Activated T-helper 2 cell treated with anti-CD3 and anti-CD28 coated beads, Interferon-gamma antibody, Interleukin-2, Interleukin-4, amounts not matched to agents 10 μg/mL and 5 μg/mL and 100 μg/mL, durations not matched to agents 14 hours and 24 hours and 36 hours (primary cell): ENCODE measurements around the gene NUP98. TPM values are rescaled to one million over a fixed set of nuclear protein-coding genes. Genes with fewer than 3 reads are reported as not detected.
"Not testable (repeated sequence)": the region's sequence is repeated elsewhere in the genome, so short reads cannot be mapped to it uniquely, and the experiment has no call there.

Experiments
- DNase-seq: peaks from one replicate; pipeline ENCODE4 v3.0.0; 2021; ENCODE audit warnings: low spot score
- H3K27ac Mint-ChIP-seq: one replicate; pipeline ENCODE4 v1.8.0; 2021; ENCODE audit warnings: mixed read lengths
- H3K27me3 Mint-ChIP-seq: one replicate; pipeline ENCODE4 v1.8.0; 2021; ENCODE audit warnings: low read depth, mixed read lengths
- H3K36me3 Mint-ChIP-seq: one replicate; pipeline ENCODE4 v1.8.0; 2021; ENCODE audit warnings: low read depth, mixed read lengths
- H3K4me1 Mint-ChIP-seq: one replicate; pipeline ENCODE4 v1.8.0; 2021; ENCODE audit warnings: low read depth, mixed read lengths
- H3K4me3 Mint-ChIP-seq: one replicate; pipeline ENCODE4 v1.8.0; 2021; ENCODE audit warnings: low read depth, mild to moderate bottlenecking, moderate library complexity, mixed read lengths
- H3K9me3 Mint-ChIP-seq: one replicate; pipeline ENCODE4 v1.8.0; 2021; ENCODE audit warnings: mixed read lengths
- intact Hi-C: fragments of 100-400 bp; cut with micrococcal nuclease; formaldehyde crosslinking; loops from one replicate; pipeline ENCODE4 v1.15.1; 2023
- total RNA-seq: library from RNA; stranded (reverse); gene quantifications from 2 replicates; pipeline ENCODE4 v1.2.3, GENCODE V29; 2022

Gene NUP98
- total RNA-seq, 1 donor from 2014 or later, result 123 TPM

DNA sequence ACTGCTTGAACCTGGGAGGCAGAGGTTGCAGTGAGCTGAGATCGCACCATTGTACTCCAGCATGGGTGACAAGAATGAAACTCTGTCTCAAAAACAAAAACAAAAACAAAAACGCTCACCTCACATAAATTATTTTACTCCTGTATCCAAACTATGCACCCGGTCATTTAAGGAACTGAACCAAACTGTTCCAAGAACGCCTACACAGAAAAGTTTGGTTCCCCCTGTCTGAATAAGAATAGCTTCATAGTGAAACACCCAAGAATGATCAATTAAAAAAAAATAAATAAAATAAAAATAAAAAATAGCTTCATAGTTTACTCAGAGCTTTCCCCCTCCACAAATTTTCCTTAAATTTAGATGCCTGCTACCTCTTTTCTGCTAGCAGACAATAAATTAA is 13.7 kb downstream of the NUP98 start:
- H3K4me3 Mint-ChIP-seq, result no peak overlapping the region

DNA sequence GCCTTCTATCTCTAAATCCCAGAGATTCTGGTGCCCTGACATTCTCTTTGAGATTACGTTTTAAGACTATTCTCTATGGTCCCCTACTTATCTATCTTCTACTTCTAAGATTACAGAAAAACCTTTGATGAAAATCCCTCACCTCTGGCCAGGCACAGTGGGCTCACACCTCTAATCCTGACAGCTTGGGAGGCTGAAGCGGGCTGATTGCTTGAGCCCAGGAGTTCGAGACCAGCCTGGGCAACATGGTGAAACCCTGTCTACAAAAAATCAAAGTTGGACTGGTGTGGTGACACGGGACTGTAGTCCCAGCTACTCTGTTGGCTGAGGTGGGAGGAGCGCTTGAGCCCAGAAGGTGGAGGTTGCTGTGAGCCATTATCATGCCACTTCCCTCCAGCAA is 14.4 kb downstream of the NUP98 start:
- Mint-ChIP-seq H3K36me3 (peaks cover 79% of the 10 kb centered on the region), H3K27ac (peak overlapping the region; percentile 68), H3K4me3 (peak overlapping the region; percentile 5), H3K9me3 (no peaks in the 10 kb centered on the region), H3K4me1 (peaks cover 56% of the 10 kb centered on the region), H3K27me3 (no peaks in the 10 kb centered on the region)
- intact Hi-C loops, result no loop called here
- DNase-seq, result no peak

More for the DNA sequence above, 13.7 kb downstream of the NUP98 start:
- peaks cover 76% of the 10 kb centered on the region for H3K36me3 Mint-ChIP-seq
- peaks cover 59% of the 10 kb centered on the region for H3K4me1 Mint-ChIP-seq
- DNase-seq, result no peak
- no peaks in the 10 kb centered on the region for H3K9me3 Mint-ChIP-seq
- no peaks in the 10 kb centered on the region for H3K27me3 Mint-ChIP-seq
- peak overlapping the region; percentile 62 for H3K27ac Mint-ChIP-seq
- intact Hi-C loops, result no loop called here

DNA sequence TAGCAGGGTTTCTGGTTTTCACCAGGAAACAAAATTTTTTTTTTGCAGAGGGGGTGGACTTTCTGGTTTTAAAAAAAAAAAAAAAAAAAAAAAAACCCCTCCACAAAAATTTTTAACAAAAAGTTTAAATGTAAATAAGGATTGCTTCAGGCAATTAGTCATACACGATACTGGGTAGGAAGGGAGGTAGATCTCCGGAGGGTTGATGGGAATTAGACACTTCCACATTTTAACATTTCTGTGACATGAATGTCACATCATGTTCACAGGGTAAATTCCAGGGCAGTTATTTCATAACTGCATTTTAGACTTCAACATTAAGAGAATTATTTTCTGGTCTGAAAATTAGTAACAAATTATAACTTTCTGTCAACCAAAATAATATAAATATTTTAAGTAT is 15.9 kb downstream of the NUP98 start:
- Mint-ChIP-seq H3K27me3 (no peaks in the 10 kb centered on the region), H3K27ac (peak overlapping the region; percentile 64), H3K4me1 (peaks cover 45% of the 10 kb centered on the region), H3K4me3 (no peak overlapping the region), H3K36me3 (peaks cover 75% of the 10 kb centered on the region), H3K9me3 (no peaks in the 10 kb centered on the region)
- DNase-seq, result no peak
- intact Hi-C loops, result no loop called here

GRCh38 chr11:3775736-3776406 is 21.5 kb downstream of the NUP98 start:
- H3K4me1 Mint-ChIP-seq, result peaks cover 6% of the 10 kb centered on the region
- intact Hi-C loops, result no loop called here
- H3K36me3 Mint-ChIP-seq, result peaks cover 69% of the 10 kb centered on the region
- H3K4me3 Mint-ChIP-seq, result no peak overlapping the region
- H3K27ac Mint-ChIP-seq, result no peak overlapping the region
- DNase-seq, result no peak
- H3K9me3 Mint-ChIP-seq, result no peaks in the 10 kb centered on the region
- H3K27me3 Mint-ChIP-seq, result no peaks in the 10 kb centered on the region

GRCh38 chr11:3773180-3773579 is 24.2 kb downstream of the NUP98 start:
- Mint-ChIP-seq H3K27me3 (no peaks in the 10 kb centered on the region), H3K4me1 (peaks cover 3% of the 10 kb centered on the region), H3K9me3 (no peaks in the 10 kb centered on the region), H3K27ac (no peak overlapping the region), H3K36me3 (peaks cover 70% of the 10 kb centered on the region), H3K4me3 (no peak overlapping the region)
- intact Hi-C loops, result no loop called here
- DNase-seq, result no peak

GRCh38 chr11:3767536-3767935 is 29.8 kb downstream of the NUP98 start:
- intact Hi-C loops, result no loop called here
- H3K27me3 Mint-ChIP-seq, result no peaks in the 10 kb centered on the region
- no peak overlapping the region for H3K27ac Mint-ChIP-seq
- H3K4me1 Mint-ChIP-seq, result peaks cover 2% of the 10 kb centered on the region
- H3K36me3 Mint-ChIP-seq, result peaks cover 85% of the 10 kb centered on the region
- H3K9me3 Mint-ChIP-seq, result no peaks in the 10 kb centered on the region
- DNase-seq, result no peak
- no peak overlapping the region for H3K4me3 Mint-ChIP-seq

DNA sequence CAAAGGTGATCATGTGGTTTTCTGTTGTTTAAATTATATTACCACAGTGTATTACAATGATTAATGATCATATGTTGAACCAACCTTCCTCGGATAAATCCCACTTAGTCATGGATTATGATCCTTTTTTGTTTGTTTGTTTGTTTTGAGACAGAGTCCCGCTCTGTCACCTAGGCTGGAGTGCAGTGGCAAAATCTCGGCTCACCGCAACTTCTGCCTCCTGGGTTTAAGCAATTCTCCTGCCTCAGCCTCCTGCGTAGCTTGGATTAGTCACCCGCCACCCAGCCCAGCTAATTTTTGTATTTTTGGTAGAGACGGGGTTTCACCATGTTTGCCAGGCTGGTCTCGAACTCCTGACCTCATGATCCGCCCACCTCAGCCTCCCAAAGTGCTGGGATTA is 30.5 kb downstream of the NUP98 start:
- not testable (repeated sequence) for H3K9me3 Mint-ChIP-seq

DNA sequence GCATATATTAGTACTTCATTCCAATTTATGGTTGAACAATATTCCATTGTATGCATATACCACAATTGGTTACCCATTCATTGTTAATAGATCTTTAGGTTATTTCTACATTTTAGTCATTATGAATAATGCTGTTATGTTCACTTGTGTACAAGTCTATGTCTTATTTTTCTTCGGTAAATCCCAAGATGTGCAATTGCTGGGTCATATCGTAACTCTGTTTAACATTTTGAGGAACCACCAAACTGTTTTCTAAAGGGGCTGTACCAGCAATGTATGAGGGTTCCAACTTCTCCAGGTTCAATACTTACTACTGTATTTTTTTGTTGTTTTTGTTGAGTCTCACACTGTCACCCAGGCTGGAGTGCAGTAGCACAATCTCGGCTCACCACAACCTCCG is 33.1 kb downstream of the NUP98 start:
- no peak overlapping the region for H3K27ac Mint-ChIP-seq
- no peak for DNase-seq
- no peaks in the 10 kb centered on the region for H3K9me3 Mint-ChIP-seq
- H3K4me1 Mint-ChIP-seq, result no peaks in the 10 kb centered on the region
- no peaks in the 10 kb centered on the region for H3K27me3 Mint-ChIP-seq
- H3K4me3 Mint-ChIP-seq, result no peak overlapping the region
- H3K36me3 Mint-ChIP-seq, result peaks cover 79% of the 10 kb centered on the region
- intact Hi-C loops, result no loop called here

More for the DNA sequence above, 30.5 kb downstream of the NUP98 start:
- DNase-seq, intact Hi-C loops, H3K27me3 Mint-ChIP-seq, H3K4me1 Mint-ChIP-seq, H3K27ac Mint-ChIP-seq, H3K4me3 Mint-ChIP-seq: not testable (repeated sequence)
- peaks cover 85% of the 10 kb centered on the region for H3K36me3 Mint-ChIP-seq

GRCh38 chr11:3755151-3755550 is 42.2 kb downstream of the NUP98 start:
- H3K4me1 Mint-ChIP-seq, result peaks cover 2% of the 10 kb centered on the region
- intact Hi-C loops, result no loop called here
- DNase-seq, result no peak
- H3K27ac Mint-ChIP-seq, result no peak overlapping the region
- H3K9me3 Mint-ChIP-seq, result no peaks in the 10 kb centered on the region
- H3K4me3 Mint-ChIP-seq, result no peak overlapping the region
- H3K27me3 Mint-ChIP-seq, result no peaks in the 10 kb centered on the region
- peaks cover 68% of the 10 kb centered on the region for H3K36me3 Mint-ChIP-seq

- H3K4me1 Mint-ChIP-seq, result peaks cover 2% of the 10 kb centered on the region
- intact Hi-C loops, result no loop called here
- H3K9me3 Mint-ChIP-seq, result no peaks in the 10 kb centered on the region
- peaks cover 59% of the 10 kb centered on the region for H3K36me3 Mint-ChIP-seq
- H3K4me3 Mint-ChIP-seq, result no peak overlapping the region
- H3K27ac Mint-ChIP-seq, result no peak overlapping the region
- H3K27me3 Mint-ChIP-seq, result no peaks in the 10 kb centered on the region
- no peak for DNase-seq
Measured at GRCh38 chr11:3753110-3753509, 44.2 kb downstream of the NUP98 start.

DNA sequence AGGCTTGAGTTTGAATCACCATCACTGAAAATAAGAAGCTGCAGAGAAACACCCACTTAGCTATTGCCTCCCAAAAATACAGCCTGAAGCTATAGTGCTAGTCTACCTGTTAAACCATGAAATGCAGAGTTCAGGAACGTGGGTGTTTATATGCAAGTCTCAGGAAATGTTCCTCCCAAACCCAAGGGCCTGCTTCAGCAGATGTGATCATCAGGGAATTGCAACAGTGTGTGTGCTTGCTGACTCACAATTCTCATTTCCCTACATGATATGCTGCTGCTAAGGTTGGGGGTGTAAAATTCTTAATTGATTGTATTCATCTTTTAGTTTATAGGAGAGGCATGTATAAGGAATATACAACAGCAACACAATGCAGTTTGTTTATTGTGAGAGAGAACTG is 49.6 kb downstream of the NUP98 start:
- peaks cover 5% of the 10 kb centered on the region for H3K4me1 Mint-ChIP-seq
- intact Hi-C loops, result no loop called here
- peaks cover 58% of the 10 kb centered on the region for H3K36me3 Mint-ChIP-seq
- no peak for DNase-seq
- no peak overlapping the region for H3K27ac Mint-ChIP-seq
- no peaks in the 10 kb centered on the region for H3K9me3 Mint-ChIP-seq
- no peak overlapping the region for H3K4me3 Mint-ChIP-seq
- no peaks in the 10 kb centered on the region for H3K27me3 Mint-ChIP-seq

- Mint-ChIP-seq H3K36me3 (peaks cover 57% of the 10 kb centered on the region), H3K4me1 (peaks cover 5% of the 10 kb centered on the region), H3K9me3 (no peaks in the 10 kb centered on the region), H3K27me3 (no peaks in the 10 kb centered on the region), H3K27ac (no peak overlapping the region), H3K4me3 (no peak overlapping the region)
- intact Hi-C loops, result no loop called here
- no peak for DNase-seq
Measured at GRCh38 chr11:3745161-3745560, 52.2 kb downstream of the NUP98 start.

DNA sequence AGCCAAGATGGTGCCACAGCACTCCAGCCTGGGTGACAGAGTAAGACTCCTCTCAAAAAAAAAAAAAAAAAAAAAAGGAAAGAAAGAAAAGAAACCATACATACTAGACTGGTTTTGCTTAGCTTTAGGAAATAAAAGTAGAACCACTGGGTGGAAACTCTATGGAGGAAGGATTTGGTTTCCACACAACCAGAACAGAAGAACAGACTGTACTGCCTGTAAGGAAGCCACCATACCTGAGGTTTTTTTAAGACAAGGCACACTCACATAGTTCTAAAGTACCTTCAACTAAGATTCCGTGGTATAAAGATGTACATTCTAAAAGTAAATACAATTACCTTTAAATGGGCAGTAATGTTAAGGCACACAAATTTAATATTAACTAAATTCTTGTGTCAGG is 58.6 kb downstream of the NUP98 start:
- H3K36me3 Mint-ChIP-seq, result peaks cover 70% of the 10 kb centered on the region
- H3K4me1 Mint-ChIP-seq, result peaks cover 14% of the 10 kb centered on the region
- no peaks in the 10 kb centered on the region for H3K9me3 Mint-ChIP-seq
- DNase-seq, result no peak
- H3K27ac Mint-ChIP-seq, result no peak overlapping the region
- H3K4me3 Mint-ChIP-seq, result no peak overlapping the region
- no peaks in the 10 kb centered on the region for H3K27me3 Mint-ChIP-seq
- intact Hi-C loops, result no loop called here

DNA sequence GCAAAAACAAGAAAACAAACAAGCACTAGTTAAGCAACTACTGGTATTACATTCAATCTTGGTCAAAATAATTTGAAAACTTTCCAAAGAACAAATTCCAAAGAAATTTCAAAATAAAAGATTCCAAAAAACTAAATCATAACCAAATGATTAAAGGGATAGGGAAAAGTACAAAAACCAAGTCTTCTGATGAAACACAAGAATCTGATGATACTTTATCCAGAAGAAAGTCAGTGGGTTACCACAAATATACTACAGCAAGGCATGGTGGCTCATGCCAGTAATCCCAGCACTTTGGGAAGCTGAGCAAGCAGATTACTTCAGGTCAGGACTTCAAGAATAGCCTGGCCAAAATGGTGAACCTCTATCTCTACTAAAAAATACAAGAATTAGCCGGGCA is 59.1 kb downstream of the NUP98 start:
- Mint-ChIP-seq H3K9me3 (no peaks in the 10 kb centered on the region), H3K4me3 (no peak overlapping the region), H3K36me3 (peaks cover 75% of the 10 kb centered on the region), H3K27ac (no peak overlapping the region), H3K27me3 (no peaks in the 10 kb centered on the region), H3K4me1 (peaks cover 17% of the 10 kb centered on the region)
- no peak for DNase-seq
- intact Hi-C loops, result no loop called here
